HG02981 (cell line): ENCODE data around the gene RBM20.

Experiments
- ATAC-seq: cut with Tn5 transposase; IDR thresholded peaks from one replicate; pipeline ENCODE4 v1.9.1; 2021; ENCODE audit warnings: mild to moderate bottlenecking, moderate library complexity; ENCODE audit not compliant: unreplicated experiment

RBM20 gene

GRCh38 chr10:110780704-110781103 is 136.6 kb downstream of the RBM20 start:
- no peak for ATAC-seq

- no peak for ATAC-seq
Observed at GRCh38 chr10:110781139-110781538, 137.0 kb downstream of the RBM20 start.

- ATAC-seq = no peak
Observed at GRCh38 chr10:110782616-110783015, 138.5 kb downstream of the RBM20 start.

GRCh38 chr10:110783509-110784107 is 139.5 kb downstream of the RBM20 start:
- ATAC-seq = no peak

- no peak for ATAC-seq
Observed at GRCh38 chr10:110784198-110784597, 140.1 kb downstream of the RBM20 start.

DNA sequence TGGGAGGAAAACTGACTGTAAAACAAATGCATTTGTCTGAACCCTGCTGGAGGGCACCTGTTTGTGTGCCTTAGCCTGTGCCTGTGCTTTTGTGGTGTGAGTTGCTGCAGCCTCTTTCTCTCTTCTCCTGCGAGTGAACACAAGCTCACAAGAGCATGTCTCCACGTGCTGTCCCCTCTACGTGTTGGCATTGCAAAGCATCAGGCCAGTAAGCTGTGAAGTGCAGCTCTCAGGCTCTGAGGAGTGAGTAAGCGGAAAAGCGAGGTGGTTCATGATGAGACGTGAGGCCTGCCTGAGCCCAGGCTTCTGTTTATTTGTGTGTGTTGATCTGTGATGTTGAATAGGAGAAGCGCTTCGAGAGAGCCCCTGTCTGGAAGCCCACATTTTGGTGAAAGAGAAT is 142.0 kb downstream of the RBM20 start:
- no peak for ATAC-seq

DNA sequence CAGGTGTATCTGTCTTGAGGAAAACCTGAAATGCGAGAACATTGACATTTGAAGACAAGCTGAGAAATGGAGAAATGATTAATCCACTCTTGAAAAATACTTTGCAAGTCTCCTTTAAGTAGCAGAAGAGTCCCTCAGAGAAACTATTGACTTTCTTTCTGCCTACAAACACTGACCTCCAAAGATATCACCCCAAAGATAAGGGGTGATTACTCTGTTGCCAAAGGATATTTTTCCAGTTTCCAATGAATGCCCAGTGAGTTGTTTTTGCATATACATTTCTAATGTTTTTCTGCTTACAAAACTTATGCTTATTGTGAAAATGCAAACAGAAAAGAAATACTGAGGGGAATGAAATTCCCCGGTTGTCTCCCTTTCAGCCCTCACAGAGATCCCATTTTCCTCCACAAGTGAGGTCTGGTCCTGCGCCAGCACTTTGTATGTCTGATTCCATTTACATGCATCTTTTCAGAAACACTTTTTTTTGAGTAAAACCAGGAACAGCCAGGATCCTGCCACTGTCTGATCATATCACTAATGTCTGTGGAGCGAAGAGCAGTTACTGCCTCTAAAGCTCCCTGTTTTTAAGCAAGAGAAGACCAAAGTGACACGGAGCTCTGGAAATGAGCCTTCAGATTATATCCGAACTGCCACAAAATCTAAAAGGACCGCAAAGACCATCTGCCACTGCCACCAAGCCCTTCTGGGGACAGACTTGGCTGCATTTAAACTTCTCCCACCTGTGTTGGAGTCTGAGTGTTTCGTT is 144.7 kb downstream of the RBM20 start:
- ATAC-seq = no peak

GRCh38 chr10:110789604-110790433 is 145.7 kb downstream of the RBM20 start:
- no peak for ATAC-seq

GRCh38 chr10:110790913-110791506 is 146.9 kb downstream of the RBM20 start:
- no peak for ATAC-seq

GRCh38 chr10:110791541-110792073 is 147.5 kb downstream of the RBM20 start:
- no peak for ATAC-seq

DNA sequence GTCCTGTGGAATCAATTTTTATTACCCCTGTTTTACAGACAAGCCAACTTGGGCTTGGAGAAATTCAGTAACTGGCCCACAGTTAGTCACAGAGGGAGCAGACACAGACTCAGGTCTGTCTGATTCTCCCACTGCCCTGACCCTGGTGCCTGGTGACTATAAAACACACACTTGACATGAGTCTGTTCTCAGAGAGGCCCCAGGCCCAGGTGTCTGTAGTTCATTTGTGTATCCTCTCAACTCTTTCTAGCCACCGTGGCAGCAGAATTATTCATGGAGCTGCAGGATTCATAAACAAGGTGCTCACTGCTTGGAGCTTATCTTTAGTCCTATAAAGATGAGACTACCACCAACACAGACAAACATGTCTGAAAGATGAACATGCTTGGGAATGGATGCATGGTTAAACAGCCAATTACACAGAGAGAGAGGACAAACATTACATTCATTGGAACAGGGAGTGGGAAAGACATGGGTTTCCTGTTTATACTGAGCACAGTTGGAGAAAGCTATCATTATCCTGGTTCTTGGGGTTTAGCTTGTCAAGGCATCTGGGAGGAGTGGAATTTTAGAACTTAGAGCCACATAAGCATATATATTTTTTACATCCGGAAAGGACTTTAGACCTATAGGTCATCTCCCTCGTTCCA is 148.5 kb downstream of the RBM20 start:
- no peak for ATAC-seq

DNA sequence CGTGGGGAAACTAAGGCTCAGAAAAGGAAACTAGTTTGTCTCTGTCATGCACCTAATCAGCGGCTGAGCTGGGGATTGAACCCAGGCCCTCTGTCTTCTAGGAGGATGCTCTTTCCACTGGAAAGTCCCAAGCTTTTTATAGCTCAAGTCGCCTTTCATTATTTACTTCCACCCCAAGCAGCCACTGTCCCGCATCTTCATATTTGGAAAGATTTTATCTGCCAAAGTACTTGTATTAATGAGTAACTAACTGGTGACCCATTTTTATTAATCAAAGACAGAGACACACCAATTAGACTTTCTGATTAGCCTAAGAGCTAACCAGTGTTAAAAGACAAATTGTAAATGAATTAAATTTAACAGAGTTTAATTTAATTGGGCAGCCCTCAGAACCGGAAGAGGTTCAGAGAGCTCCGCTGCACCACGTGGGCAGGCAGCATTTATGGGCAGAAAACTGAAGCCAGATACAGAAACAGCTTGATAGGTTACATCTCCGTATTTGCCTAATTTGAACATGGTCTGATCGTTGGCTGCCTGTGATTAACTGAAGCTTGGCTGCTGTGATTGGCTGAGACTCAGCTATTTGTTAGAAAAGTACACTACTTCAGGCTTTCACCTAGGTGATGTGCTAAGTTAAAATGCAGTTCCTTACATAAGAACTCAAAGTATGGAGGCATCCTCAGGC is 149.1 kb downstream of the RBM20 start:
- ATAC-seq = no peak

GRCh38 chr10:110793886-110794285 is 149.8 kb downstream of the RBM20 start:
- no peak for ATAC-seq

- ATAC-seq = no peak
Observed at GRCh38 chr10:110794808-110795207, 150.7 kb downstream of the RBM20 start.

GRCh38 chr10:110797416-110797815 is 153.3 kb downstream of the RBM20 start:
- ATAC-seq = no peak

- ATAC-seq = no peak
Observed at GRCh38 chr10:110798340-110798739, 154.2 kb downstream of the RBM20 start.

- no peak for ATAC-seq
Observed at GRCh38 chr10:110802090-110802489, 158.0 kb downstream of the RBM20 start.

- ATAC-seq = peak; percentile 53
Observed at GRCh38 chr10:110802551-110803238, 158.6 kb downstream of the RBM20 start.

- ATAC-seq = peak; percentile 48
Observed at GRCh38 chr10:110803239-110803749, 159.2 kb downstream of the RBM20 start.
